HG02852 (cell line): ENCODE results near the gene PRPF39.
"Not testable (repeated sequence)": the region's sequence is repeated elsewhere in the genome, so short reads cannot be mapped to it uniquely, and the experiment has no call there.

ENCODE experiments used
- ATAC-seq: cut with Tn5 transposase; IDR thresholded peaks from one replicate; pipeline ENCODE4 v1.9.1; 2021; ENCODE audit warnings: mild to moderate bottlenecking, moderate library complexity; ENCODE audit not compliant: unreplicated experiment

PRPF39 gene

DNA sequence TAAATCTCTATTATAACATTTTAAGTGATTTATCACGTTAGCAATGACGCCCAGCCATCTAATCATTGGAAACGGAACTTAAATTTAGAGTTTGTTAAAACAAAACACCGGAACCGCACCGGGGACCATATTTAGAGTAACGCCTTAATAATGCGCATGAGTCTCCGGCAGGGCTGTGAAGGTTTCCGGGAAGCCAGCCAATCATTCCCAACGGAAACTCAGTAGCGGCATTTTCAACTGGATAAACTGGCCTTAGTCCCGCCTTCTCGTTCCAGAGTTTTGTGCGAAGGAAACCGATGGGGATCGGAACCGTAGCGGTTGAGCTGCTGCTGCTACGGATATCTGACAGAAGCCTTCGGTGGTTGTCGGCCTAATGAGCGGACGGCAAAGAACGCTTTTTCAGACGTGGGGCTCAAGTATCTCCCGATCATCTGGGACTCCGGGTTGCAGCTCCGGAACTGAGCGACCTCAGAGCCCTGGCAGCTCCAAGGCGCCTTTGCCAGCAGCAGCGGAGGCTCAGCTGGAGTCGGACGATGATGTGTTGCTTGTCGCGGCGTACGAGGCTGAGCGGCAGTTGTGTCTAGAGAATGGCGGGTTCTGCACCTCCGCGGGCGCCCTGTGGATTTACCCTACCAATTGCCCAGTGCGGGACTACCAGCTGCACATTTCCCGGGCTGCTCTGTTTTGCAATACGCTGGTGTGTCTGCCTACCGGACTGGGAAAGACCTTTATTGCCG is 51.9 kb downstream of the PRPF39 start, which contains the start of gene FANCM:
Gene FANCM, plus strand, starts transcription at position 272 of the 737 bp plus-strand sequence. Its CDS starts 102 bp downstream, at position 374.
- ATAC-seq = peak; percentile 44

DNA sequence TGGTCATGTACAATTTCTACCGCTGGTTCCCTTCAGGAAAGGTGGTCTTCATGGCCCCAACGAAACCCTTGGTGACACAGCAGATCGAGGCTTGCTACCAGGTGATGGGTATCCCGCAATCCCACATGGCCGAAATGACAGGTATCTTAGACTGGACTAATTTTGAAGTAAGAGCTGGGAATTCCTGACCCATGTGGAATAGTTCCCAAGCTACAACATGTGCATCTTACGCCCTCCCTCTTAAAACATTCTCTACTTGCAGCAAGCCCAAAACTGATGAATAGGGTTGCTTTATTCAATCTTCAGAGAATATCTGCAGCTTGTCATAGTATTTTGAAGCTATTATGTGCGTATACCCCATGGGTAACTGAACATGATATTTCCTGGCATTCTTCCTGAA is 52.5 kb downstream of the PRPF39 start:
- ATAC-seq = no peak

DNA sequence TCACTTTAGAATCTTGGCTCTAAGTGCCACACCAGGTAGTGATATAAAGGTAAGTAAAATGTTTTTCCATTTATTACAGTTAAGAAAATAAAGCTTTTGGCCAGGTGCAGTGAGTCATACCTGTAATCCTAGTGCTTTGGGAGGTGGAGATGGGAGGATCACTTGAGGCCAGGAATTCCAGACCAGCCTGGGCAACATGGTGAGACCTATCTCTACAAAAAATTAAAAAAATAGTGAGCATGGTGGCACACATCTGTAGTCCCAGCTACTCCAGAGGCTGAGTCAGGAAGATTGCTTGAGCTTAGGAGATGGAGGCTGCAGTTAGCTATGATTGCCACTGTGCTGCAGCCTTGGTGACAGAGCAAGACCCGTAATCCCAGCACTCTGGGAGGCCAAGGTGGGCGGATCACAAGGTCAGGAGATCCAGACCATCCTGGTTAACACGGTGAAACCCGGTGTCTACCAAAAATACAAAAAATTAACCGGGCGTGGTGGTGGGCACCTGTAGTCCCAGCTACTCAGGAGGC is 56.8 kb downstream of the PRPF39 start:
- no peak for ATAC-seq

DNA sequence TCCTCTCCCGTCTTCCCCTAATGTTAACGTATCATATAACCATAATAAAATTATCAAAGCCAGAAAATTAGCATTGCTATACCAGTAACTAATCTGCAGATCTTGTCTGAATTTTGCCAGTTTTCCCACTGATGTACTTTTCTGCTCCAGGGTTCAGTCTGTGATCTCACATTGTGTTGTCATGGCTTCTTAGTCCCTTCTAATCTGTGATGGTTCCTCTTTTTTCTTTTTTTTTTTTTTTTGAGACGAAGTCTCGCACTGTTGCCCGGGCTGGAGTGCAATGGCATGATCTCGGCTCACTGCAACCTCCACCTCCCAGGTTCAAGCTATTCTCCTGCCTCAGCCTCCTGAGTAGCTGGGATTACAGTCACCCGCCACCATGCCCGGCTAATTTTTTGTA is 58.2 kb downstream of the PRPF39 start:
- ATAC-seq = not testable (repeated sequence)

DNA sequence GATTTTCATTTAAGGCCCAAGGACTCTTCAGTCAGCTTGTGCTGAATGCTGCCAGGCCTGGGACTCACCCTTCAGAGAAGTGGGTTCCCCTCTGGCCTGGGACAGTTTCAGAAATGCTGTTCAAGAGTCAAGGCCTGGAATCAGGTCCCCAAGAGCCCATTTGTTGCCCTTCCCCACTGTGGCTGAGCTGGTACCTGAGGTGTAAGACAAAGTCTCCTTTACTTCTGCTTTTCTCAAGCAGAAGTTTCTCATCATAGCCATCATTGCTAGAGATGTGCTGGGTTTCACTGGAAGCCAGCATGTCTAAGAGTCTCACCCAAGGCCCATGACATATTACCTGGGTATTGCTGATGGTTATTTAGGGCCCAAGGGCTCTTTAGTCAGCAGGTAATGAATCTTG is 60.7 kb downstream of the PRPF39 start:
- peak; percentile 56 for ATAC-seq

DNA sequence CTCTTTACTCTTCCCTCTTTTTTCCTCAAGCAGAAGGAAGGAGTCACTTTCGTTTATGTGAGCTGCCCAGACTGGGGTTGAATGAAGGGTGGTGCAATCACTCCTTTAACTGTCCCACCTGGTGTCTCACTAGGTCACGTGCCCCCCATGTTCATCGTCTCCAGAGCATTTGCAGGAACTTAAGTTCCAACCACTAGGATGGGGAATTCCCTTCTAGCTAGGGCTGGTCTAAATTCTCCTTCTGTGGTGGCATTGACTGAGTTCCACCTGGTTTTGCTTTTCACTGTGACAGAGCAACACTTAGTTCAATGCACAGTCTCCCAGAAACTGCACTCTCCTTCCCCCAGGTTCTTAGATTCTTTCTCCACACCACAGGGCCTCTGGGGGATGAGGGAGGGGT is 61.3 kb downstream of the PRPF39 start:
- peak; percentile 67 for ATAC-seq

DNA sequence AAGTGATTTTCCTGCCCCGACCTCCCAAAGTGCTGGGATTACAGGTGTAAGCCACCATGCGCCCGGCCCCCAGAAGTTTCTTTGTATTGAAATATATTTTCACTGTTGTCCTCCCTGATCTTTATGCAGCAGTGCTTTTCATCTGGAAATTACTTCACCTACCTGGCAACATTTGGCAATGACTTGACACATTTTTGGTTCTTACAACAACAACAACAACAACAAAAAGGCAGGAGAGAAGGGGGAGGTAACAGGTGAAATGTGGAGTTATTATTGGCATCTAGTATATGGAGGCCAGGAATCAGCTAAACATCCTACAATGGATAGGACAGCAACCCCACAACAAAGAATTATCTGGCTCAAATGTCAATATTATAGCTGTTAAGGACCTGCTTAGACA is 65.7 kb downstream of the PRPF39 start:
- ATAC-seq = no peak

DNA sequence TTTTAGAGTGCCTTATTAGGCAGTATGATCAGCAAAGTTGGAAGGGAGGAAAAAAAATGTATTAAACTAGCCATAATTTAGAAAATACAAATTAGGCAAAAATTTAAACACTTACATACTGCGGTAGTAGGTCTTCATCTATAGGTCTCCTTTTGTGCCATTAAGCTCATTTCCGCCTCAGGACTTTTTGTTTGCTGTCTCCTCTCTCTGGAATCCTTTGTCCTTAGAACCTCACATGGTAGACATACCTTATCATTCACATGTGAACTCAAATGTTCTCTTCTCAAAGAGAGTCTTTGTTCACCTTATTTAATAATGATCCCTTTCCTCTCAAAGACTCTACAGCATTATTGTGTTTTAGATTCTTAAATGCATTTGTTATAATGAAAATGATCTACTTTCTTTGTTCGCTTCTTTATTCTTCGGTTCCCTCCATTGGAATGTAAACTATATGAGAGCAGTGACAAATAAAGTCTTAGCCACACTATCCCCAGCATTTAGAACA is 66.5 kb downstream of the PRPF39 start:
- no peak for ATAC-seq

DNA sequence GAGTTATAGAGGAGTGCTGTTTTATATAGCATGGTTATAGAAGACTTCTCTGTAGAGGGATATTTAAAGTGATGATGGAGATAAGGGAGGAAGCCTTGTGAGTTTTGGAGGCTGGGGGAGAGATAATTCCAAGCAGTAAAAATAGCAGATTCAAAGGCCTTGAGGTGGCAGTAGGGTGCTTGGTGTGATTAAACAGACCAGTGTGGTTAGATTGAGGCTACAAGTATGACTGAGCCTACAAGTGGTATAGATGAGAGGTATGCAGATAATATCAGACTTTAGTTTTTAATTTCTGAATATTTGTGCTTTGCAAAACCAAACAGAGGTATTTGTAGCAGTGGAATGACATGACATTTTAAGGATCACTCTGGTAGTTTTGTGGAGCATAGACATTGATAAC is 72.2 kb downstream of the PRPF39 start:
- ATAC-seq = peak; percentile 57
